Activated naive CD4-positive, alpha-beta T cell treated with anti-CD3 and anti-CD28 coated beads, Interleukin-2, amount 50 U/mL, for 24 hours (primary cell): ENCODE results near the gene SOX11.

ENCODE experiments used
- H3K27ac Mint-ChIP-seq: one replicate; pipeline ENCODE4 v1.8.0; 2021; ENCODE audit warnings: mild to moderate bottlenecking, mixed read lengths
- H3K27me3 Mint-ChIP-seq: one replicate; pipeline ENCODE4 v1.8.0; 2021; ENCODE audit warnings: mixed read lengths
- H3K36me3 Mint-ChIP-seq: one replicate; pipeline ENCODE4 v1.8.0; 2021; ENCODE audit warnings: mixed read lengths
- H3K4me1 Mint-ChIP-seq: one replicate; pipeline ENCODE4 v1.8.0; 2021; ENCODE audit warnings: mixed read lengths
- H3K4me3 Mint-ChIP-seq: one replicate; pipeline ENCODE4 v1.8.0; 2021; ENCODE audit warnings: mild to moderate bottlenecking, mixed read lengths
- H3K9me3 Mint-ChIP-seq: one replicate; pipeline ENCODE4 v1.8.0; 2021; ENCODE audit warnings: mixed read lengths

Gene SOX11

DNA sequence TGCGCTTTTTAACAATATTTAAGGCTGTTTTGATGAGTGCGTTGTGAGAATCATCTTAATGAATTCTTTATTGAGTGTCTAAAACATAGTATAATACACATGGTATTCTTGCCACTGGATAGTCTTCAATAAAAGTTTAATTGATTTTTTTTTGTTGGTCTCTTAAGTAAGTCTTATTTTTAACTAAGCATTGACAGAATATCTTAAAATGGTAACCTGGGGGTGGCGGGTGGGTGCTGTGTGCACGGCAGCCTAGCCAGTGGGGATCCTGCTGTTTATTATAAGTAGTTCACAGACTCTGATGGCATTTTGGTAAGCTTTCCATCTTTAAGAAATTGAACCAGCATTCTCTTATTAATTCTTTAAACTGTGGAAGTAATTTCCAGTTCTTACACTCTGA lies 6.0 kb downstream of the SOX11 start:
- Mint-ChIP-seq H3K4me1 (peaks cover 15% of the 10 kb centered on the region), H3K27ac (no peak overlapping the region), H3K27me3 (peaks cover 44% of the 10 kb centered on the region), H3K36me3 (peaks cover 2% of the 10 kb centered on the region), H3K9me3 (peaks cover 4% of the 10 kb centered on the region), H3K4me3 (no peak overlapping the region)

GRCh38 chr2:5699963-5700362 lies 7.8 kb downstream of the SOX11 start:
- Mint-ChIP-seq H3K4me1 (peaks cover 9% of the 10 kb centered on the region), H3K27me3 (peaks cover 45% of the 10 kb centered on the region), H3K9me3 (peaks cover 4% of the 10 kb centered on the region), H3K27ac (no peak overlapping the region), H3K4me3 (no peak overlapping the region), H3K36me3 (peaks cover 3% of the 10 kb centered on the region)

GRCh38 chr2:5700551-5700950 lies 8.4 kb downstream of the SOX11 start:
- Mint-ChIP-seq H3K27me3 (peaks cover 40% of the 10 kb centered on the region), H3K4me1 (peaks cover 4% of the 10 kb centered on the region), H3K9me3 (peaks cover 4% of the 10 kb centered on the region), H3K36me3 (peaks cover 2% of the 10 kb centered on the region), H3K4me3 (no peak overlapping the region), H3K27ac (no peak overlapping the region)

GRCh38 chr2:5701266-5701665 lies 9.1 kb downstream of the SOX11 start:
- H3K27me3 Mint-ChIP-seq = peaks cover 37% of the 10 kb centered on the region
- no peak overlapping the region for H3K27ac Mint-ChIP-seq
- peaks cover 1% of the 10 kb centered on the region for H3K36me3 Mint-ChIP-seq
- no peak overlapping the region for H3K4me3 Mint-ChIP-seq
- no peaks in the 10 kb centered on the region for H3K4me1 Mint-ChIP-seq
- peaks cover 4% of the 10 kb centered on the region for H3K9me3 Mint-ChIP-seq

DNA sequence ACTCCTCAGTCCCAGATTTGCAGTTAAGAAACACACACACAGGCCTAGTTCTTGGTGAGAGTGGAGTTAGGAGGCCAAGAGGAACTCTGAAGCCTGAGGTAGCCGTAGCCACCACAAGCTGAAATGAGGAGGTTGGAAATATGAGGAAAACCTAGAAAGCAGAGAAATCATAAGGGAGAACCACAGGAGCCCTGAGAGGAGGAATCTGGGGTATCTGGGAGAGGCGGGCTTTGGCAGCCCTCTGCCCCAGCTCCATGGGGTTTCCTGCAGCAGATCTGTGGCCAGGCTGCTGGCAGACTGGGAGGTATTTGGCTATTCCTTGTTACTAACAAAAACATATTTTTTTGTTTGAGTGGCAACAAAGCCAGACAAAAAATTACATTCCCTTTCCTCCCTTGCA lies 11.0 kb downstream of the SOX11 start:
- peaks cover 1% of the 10 kb centered on the region for H3K36me3 Mint-ChIP-seq
- H3K9me3 Mint-ChIP-seq = peaks cover 4% of the 10 kb centered on the region
- no peak overlapping the region for H3K4me3 Mint-ChIP-seq
- no peaks in the 10 kb centered on the region for H3K4me1 Mint-ChIP-seq
- peaks cover 32% of the 10 kb centered on the region for H3K27me3 Mint-ChIP-seq
- H3K27ac Mint-ChIP-seq = no peak overlapping the region

DNA sequence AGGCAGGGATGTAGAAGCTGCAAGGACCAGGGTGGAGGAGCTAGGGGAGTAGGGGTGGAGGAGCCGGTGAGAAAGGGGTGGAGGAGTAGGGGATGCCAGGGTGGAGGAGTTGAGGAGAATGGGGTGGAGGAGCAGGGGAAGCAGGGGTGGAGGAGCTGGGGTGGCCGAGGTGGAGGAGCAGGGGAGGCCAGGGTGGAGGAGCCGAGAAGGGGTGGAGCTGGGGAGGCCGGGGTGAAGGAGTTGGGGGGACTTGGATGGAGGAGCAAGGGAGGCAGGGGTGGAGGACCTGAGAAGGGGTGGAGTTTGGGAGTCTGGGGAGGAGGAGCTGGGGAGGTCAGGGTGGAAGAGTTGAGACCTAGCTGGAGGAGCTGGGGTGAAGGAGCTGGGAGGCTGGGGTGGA lies 13.3 kb downstream of the SOX11 start:
- no peak overlapping the region for H3K4me3 Mint-ChIP-seq
- no peaks in the 10 kb centered on the region for H3K4me1 Mint-ChIP-seq
- H3K9me3 Mint-ChIP-seq = peaks cover 4% of the 10 kb centered on the region
- H3K27me3 Mint-ChIP-seq = peaks cover 20% of the 10 kb centered on the region
- H3K27ac Mint-ChIP-seq = no peak overlapping the region
- H3K36me3 Mint-ChIP-seq = peaks cover 1% of the 10 kb centered on the region

GRCh38 chr2:5706717-5707455 lies 14.7 kb downstream of the SOX11 start:
- Mint-ChIP-seq H3K9me3 (no peaks in the 10 kb centered on the region), H3K27ac (no peak overlapping the region), H3K36me3 (peaks cover 1% of the 10 kb centered on the region), H3K4me1 (no peaks in the 10 kb centered on the region), H3K27me3 (peaks cover 13% of the 10 kb centered on the region), H3K4me3 (no peak overlapping the region)

DNA sequence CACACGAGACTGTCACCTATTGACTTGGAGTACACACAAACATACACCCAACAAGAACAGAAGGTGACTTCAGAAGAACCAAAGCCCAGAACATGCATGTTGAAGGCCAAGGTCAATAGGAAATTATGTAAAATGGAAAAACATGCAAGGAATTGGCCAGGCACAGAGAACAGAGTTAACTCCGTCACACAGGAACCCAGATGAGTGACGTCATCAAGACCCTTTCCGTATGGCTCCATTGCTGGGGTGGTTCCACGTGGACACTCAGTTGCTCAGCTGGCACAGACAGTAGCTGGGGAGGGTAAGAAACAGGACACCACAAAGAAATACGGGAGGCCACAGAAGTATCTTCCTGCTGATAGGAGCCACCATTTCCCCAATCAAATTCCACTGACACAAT lies 18.4 kb downstream of the SOX11 start:
- H3K4me3 Mint-ChIP-seq = no peak overlapping the region
- no peaks in the 10 kb centered on the region for H3K4me1 Mint-ChIP-seq
- H3K9me3 Mint-ChIP-seq = peaks cover 5% of the 10 kb centered on the region
- no peaks in the 10 kb centered on the region for H3K36me3 Mint-ChIP-seq
- no peaks in the 10 kb centered on the region for H3K27me3 Mint-ChIP-seq
- H3K27ac Mint-ChIP-seq = no peak overlapping the region

GRCh38 chr2:5713101-5713500 lies 20.9 kb downstream of the SOX11 start:
- Mint-ChIP-seq H3K9me3 (peaks cover 5% of the 10 kb centered on the region), H3K4me1 (no peaks in the 10 kb centered on the region), H3K4me3 (no peak overlapping the region), H3K27ac (no peak overlapping the region), H3K27me3 (no peaks in the 10 kb centered on the region), H3K36me3 (no peaks in the 10 kb centered on the region)

DNA sequence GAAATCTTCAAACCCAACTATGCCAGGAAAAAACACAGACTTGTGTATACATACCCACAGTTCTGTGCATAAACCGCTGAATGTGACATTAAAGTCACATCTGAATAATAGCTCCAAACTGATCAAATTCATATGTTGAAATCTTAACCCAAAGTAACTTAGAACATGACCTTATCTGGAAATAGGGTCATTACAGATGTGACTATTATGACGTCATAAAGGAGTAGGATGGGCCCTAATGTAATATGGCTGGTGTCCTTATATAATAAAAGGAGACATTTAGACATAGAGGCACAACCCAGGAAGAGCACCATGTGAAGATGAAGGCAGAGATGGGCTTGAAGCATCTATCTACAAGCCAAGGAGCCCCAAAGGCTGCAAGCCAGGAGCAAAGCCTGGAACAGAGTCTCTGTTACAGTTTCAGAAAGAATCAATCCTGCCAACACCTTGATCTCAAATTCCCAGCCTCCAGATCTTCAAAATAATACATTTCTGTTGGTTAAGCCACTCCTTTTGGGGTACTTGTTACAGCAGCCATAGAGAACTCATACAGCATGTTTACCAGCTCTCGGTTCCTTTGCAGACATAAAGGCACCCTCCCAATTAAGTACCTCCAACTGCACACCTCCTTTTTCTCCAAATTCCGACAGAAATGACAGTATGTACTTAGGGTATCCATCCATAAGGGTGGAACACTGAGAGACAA lies 27.6 kb downstream of the SOX11 start:
- peaks cover 6% of the 10 kb centered on the region for H3K9me3 Mint-ChIP-seq
- no peaks in the 10 kb centered on the region for H3K27me3 Mint-ChIP-seq
- H3K4me1 Mint-ChIP-seq = no peaks in the 10 kb centered on the region
- H3K4me3 Mint-ChIP-seq = no peak overlapping the region
- H3K27ac Mint-ChIP-seq = no peak overlapping the region
- no peaks in the 10 kb centered on the region for H3K36me3 Mint-ChIP-seq

- no peak overlapping the region for H3K27ac Mint-ChIP-seq
- no peaks in the 10 kb centered on the region for H3K4me1 Mint-ChIP-seq
- peaks cover 6% of the 10 kb centered on the region for H3K9me3 Mint-ChIP-seq
- H3K4me3 Mint-ChIP-seq = no peak overlapping the region
- H3K36me3 Mint-ChIP-seq = no peaks in the 10 kb centered on the region
- peaks cover under 1% of the 10 kb centered on the region for H3K27me3 Mint-ChIP-seq
Observed at GRCh38 chr2:5720426-5720825, 28.2 kb downstream of the SOX11 start.

DNA sequence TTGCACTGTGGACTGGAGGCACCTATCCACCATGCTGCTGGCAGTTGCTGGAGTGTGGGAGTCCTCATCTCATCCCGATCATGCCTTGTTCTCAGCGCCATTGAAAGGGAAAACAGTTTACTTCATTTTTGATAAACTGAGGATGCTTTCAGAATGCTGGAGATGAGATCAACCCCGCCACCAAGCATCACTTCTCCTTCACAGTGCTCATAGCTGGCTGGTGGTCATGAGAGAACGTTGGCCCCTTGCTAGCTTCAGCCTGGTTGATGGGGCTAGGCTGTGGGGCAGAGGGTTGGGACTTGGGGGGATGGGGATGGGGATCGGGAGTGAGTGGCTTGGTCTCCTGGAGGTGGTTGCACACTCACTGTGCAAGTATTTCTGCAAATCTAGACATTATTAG lies 30.1 kb downstream of the SOX11 start:
- no peak overlapping the region for H3K27ac Mint-ChIP-seq
- H3K27me3 Mint-ChIP-seq = peaks cover 5% of the 10 kb centered on the region
- H3K4me1 Mint-ChIP-seq = no peaks in the 10 kb centered on the region
- H3K4me3 Mint-ChIP-seq = no peak overlapping the region
- H3K36me3 Mint-ChIP-seq = no peaks in the 10 kb centered on the region
- peaks cover 6% of the 10 kb centered on the region for H3K9me3 Mint-ChIP-seq

DNA sequence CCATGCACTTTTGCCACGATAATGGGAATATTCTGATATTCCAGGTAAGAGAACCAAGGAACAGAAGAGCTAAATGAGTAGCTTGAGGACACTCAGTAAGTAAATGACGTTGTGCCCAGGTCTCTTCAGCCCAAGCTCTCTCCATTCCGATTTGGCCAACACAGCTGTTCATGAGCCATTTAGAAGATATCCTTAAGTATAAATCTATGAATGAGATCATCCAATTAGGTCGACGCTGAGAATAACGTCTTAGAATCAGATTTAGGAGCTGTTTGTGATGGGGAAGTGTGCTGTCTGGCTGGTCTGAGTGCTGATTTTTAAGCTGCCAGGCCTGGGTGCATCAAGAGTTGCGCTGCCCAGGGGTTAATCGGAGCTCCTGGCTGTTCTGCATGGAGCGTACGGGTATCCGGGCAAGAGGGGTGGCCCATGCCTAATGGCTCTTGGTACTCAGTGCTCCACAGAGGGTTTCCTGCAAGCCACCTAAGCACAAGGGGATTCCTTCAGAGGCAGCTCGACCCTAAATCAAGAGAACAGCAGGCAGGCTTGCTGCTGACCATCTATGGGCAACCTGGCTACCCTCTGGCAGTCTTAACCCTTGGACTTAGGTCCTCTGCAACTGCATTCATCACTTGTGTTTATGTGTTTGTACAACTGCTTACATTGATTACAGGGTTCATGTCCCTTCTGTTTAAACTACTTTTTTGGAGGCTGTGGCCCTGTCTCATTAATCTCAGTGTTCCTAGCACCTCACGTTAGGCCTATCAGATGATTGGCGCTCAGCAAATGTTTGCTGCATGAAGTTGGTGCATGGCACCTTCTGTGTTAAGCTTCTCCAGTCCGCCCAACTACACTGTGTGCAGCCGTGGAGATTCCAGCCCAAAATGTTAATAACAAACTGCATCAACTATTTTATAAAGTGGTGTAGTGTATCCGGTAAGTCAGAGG lies 31.9 kb downstream of the SOX11 start:
- no peaks in the 10 kb centered on the region for H3K36me3 Mint-ChIP-seq
- H3K27me3 Mint-ChIP-seq = peaks cover 10% of the 10 kb centered on the region
- H3K27ac Mint-ChIP-seq = no peak overlapping the region
- no peak overlapping the region for H3K4me3 Mint-ChIP-seq
- H3K9me3 Mint-ChIP-seq = no peaks in the 10 kb centered on the region
- H3K4me1 Mint-ChIP-seq = no peaks in the 10 kb centered on the region

GRCh38 chr2:5725072-5725471 lies 32.9 kb downstream of the SOX11 start:
- Mint-ChIP-seq H3K4me1 (no peaks in the 10 kb centered on the region), H3K27ac (no peak overlapping the region), H3K27me3 (peaks cover 11% of the 10 kb centered on the region), H3K9me3 (no peaks in the 10 kb centered on the region), H3K36me3 (no peaks in the 10 kb centered on the region), H3K4me3 (no peak overlapping the region)

DNA sequence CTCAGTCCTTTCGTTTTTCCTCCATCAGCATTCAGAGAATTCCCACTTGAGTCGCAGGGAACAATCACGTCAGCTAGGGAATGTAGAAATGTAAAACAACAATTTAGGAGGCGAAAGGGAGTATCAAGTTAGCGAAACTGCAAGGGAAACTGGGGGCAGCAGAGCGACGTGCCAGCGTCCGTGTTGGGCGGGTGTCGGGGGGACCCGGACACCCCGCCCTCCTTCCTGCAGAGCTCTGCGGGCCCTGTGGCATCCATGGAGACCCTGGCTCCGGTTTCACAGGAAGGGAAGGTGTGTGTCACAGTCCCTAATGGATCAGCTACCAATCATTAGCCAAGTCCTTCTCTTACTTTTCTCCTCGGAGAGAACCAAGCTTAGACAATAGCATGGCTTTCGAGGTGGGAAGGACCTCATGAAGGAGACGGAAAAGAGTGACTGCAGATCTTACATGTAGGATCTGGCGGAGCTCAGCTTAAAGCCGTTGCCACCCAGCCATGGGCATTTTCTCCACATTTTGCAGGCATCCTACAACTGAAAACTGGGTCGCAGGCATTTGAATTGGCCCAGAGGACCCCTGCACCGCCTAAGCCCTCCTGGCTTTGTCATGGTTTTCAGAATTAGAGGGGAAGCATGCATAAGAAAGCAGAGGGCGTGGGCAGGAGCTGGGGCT lies 33.7 kb downstream of the SOX11 start:
- H3K27ac Mint-ChIP-seq = no peak overlapping the region
- H3K4me3 Mint-ChIP-seq = no peak overlapping the region
- no peaks in the 10 kb centered on the region for H3K4me1 Mint-ChIP-seq
- peaks cover 11% of the 10 kb centered on the region for H3K27me3 Mint-ChIP-seq
- no peaks in the 10 kb centered on the region for H3K36me3 Mint-ChIP-seq
- no peaks in the 10 kb centered on the region for H3K9me3 Mint-ChIP-seq
